Liver (tissue), 9 donors: ENCODE data around the gene FCRLA. TPM values are rescaled to one million over a fixed set of nuclear protein-coding genes. Genes with fewer than 3 reads are reported as not detected.

ENCODE experiments used
- DNase-seq: peaks from one replicate; pipeline ENCODE4 v3.0.0-alpha.2; 2017; ENCODE audit warnings: low spot score
- H3K27ac ChIP-seq, 2 donors: one replicate each; pipeline ENCODE4 v1.7.0; 2013; ENCODE audit warnings: inconsistent platforms in 2 of 2, low read length in 2 of 2, control low read depth in 1 of 2, low read depth in 1 of 2, mild to moderate bottlenecking in 1 of 2
- H3K27me3 ChIP-seq, 4 donors: one replicate each; pipeline versions ENCODE4 v1.6.1 to v1.7.0; 2013; ENCODE audit warnings: low read length in 3 of 4, inconsistent platforms in 1 of 4, mild to moderate bottlenecking in 1 of 4, moderate library complexity in 1 of 4; ENCODE audit not compliant: control insufficient read depth in 4 of 4, insufficient read depth in 4 of 4
- H3K36me3 ChIP-seq, 4 donors: one replicate each; pipeline versions ENCODE4 v1.6.1 to v1.7.0; 2013; ENCODE audit warnings: low read length in 3 of 4, mild to moderate bottlenecking in 3 of 4, low read depth in 1 of 4, moderate library complexity in 1 of 4; ENCODE audit not compliant: control insufficient read depth in 4 of 4, insufficient read depth in 3 of 4
- H3K4me1 ChIP-seq, 4 donors: one replicate each; pipeline versions ENCODE4 v1.6.1 to v1.7.0; 2013; ENCODE audit warnings: low read length in 3 of 4, mild to moderate bottlenecking in 3 of 4, moderate library complexity in 1 of 4; ENCODE audit not compliant: control insufficient read depth in 4 of 4, insufficient read depth in 4 of 4
- H3K4me3 ChIP-seq, 3 donors: one replicate each; pipeline versions ENCODE4 v1.6.1 to v1.7.0; 2013; ENCODE audit warnings: low read length in 3 of 3, control low read depth in 1 of 3, low read depth in 1 of 3, mild to moderate bottlenecking in 1 of 3
- H3K9ac ChIP-seq, 2 donors: one replicate each; pipeline ENCODE4 v1.7.0; 2013; ENCODE audit warnings: low read length in 2 of 2, mild to moderate bottlenecking in 2 of 2, moderate library complexity in 2 of 2, control low read depth in 1 of 2, low read depth in 1 of 2
- H3K9me3 ChIP-seq, 4 donors: one replicate each; pipeline versions ENCODE4 v1.6.1 to v1.7.0; 2013; ENCODE audit warnings: low read length in 3 of 4; ENCODE audit not compliant: control insufficient read depth in 4 of 4
- EGR1 ChIP-seq, 2 donors: IDR thresholded peaks; 2 replicates each; pipeline ENCODE4 v1.6.1; 2016 to 2018; ENCODE audit warnings: antibody characterized with exemption in 2 of 2, low read depth in 2 of 2
- FOXA1 ChIP-seq: IDR thresholded peaks from 2 replicates; pipeline ENCODE4 v1.6.1; 2016; ENCODE audit warnings: antibody characterized with exemption
- GABPA ChIP-seq, 2 donors: IDR thresholded peaks in 1 of 2; conservative IDR thresholded peaks in 1 of 2; 2 replicates each; pipeline ENCODE4 v1.6.1; 2016; ENCODE audit warnings: antibody characterized with exemption in 2 of 2, mild to moderate bottlenecking in 1 of 2, moderate library complexity in 1 of 2
- RXRA ChIP-seq, 2 donors: IDR thresholded peaks; 2 replicates each; pipeline ENCODE4 v1.6.1; 2017 to 2018; ENCODE audit warnings: antibody characterized with exemption in 2 of 2, mild to moderate bottlenecking in 1 of 2
- SP1 ChIP-seq: IDR thresholded peaks from 2 replicates; pipeline ENCODE4 v1.6.1; 2018; ENCODE audit warnings: antibody characterized with exemption, mild to moderate bottlenecking
- YY1 ChIP-seq: IDR thresholded peaks from 2 replicates; pipeline ENCODE4 v1.6.1; 2016; ENCODE audit warnings: antibody characterized with exemption, mild to moderate bottlenecking
- WGBS: extraction: QIAGEN DNeasy Blood & Tissue Kit; methylation state at CpG from one replicate; pipeline ENCODE4 v1.1.7; 2013; 5-methylcytosine and 5-hydroxymethylcytosine counted together
- polyA plus RNA-seq, 2 donors: library from polyadenylated mRNA; stranded (reverse) in 1 of 2; unstranded in 1 of 2; fragments of 200-250 nt in 1 of 2; fragments of >200 nt in 1 of 2; fragmentation: Nextera tagmentation in 1 of 2; extraction: Ambion mirVana in 1 of 2; gene quantifications; one replicate each; pipeline versions ENCODE4 v1.2.1 to v1.2.3, GENCODE V29; 2013 to 2015
- total RNA-seq, 2 donors: library from RNA; depleted of rRNA; stranded (reverse); fragments of >200 nt; gene quantifications; one replicate each; pipeline ENCODE4 v1.2.3, GENCODE V29; 2014
- TF ChIP-seq, protein P1 (sequence below): fragments of 150-350 bp; IDR thresholded peaks from 2 replicates; pipeline ENCODE4 v1.5.1; 2017; ENCODE audit warnings: improper control_type of control experiment, low read depth, low read length; ENCODE audit not compliant: missing input control
- TF ChIP-seq, protein P2 (sequence below): IDR thresholded peaks from 2 replicates; pipeline ENCODE4 v1.6.1; 2016; ENCODE audit warnings: antibody characterized with exemption
- TF ChIP-seq, protein P3 (sequence below): IDR thresholded peaks from 2 replicates; pipeline ENCODE4 v1.6.1; 2016; ENCODE audit warnings: antibody characterized with exemption, mild to moderate bottlenecking
- donor health status: healthy.
- donor health status: healthy.
- donor health status: healthy.
- donor health status: healthy.
- donor health status: healthy.

The FCRLA gene
- total and polyA plus RNA-seq, 4 donors, result 0.06 to 3.3 (median 0.29) TPM

DNA sequence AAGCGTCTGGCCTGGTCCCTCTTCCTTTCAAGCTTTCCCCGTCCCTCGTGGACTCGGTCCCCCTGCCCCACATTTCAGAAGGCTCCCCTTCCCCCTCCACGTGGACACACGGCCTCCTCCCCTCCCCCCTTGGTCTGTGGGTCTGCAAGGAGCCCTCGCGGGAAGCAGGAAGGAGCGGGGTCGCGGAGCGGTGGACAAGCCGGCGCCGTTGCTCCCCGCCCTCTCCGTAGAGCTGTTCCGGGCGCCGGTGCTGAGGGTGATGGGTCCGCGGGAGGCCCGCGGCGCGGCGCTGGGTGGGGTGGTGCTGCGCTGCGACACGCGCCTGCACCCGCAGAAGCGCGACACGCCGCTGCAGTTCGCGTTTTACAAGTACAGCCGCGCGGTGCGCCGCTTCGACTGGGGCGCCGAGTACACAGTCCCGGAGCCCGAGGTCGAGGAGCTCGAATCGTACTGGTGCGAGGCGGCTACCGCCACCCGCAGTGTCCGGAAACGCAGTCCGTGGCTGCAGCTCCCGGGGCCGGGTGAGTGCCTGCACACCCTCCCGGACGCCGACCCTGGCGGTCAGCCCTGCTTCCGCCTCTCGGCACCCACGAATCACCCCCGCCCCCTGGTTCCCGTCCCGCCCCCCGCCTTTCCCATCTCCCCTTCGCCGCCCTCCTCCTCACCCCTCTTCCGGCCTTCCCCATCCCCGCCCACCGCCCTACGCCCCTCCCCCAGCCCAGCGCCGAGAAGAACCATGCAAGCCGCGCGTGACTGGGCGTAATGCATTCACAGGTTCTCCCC lies 19.6 kb downstream of the FCRLA start:
- Histone ChIP-seq H3K4me1 (peaks cover 2 to 17% (median 9%) of the 10 kb centered on the region in 4 donors), H3K9ac (peak overlapping the region in 1 of 2 donors; percentile 87), H3K27me3 (no peaks in the 10 kb centered on the region), H3K4me3 (peak overlapping the region; percentile 63 to 75 (median 74)), H3K9me3 (no peaks in the 10 kb centered on the region), H3K27ac (peak overlapping the region; percentile 88 to 92), H3K36me3 (no peaks in the 10 kb centered on the region)
- TF ChIP-seq, protein P1, sequence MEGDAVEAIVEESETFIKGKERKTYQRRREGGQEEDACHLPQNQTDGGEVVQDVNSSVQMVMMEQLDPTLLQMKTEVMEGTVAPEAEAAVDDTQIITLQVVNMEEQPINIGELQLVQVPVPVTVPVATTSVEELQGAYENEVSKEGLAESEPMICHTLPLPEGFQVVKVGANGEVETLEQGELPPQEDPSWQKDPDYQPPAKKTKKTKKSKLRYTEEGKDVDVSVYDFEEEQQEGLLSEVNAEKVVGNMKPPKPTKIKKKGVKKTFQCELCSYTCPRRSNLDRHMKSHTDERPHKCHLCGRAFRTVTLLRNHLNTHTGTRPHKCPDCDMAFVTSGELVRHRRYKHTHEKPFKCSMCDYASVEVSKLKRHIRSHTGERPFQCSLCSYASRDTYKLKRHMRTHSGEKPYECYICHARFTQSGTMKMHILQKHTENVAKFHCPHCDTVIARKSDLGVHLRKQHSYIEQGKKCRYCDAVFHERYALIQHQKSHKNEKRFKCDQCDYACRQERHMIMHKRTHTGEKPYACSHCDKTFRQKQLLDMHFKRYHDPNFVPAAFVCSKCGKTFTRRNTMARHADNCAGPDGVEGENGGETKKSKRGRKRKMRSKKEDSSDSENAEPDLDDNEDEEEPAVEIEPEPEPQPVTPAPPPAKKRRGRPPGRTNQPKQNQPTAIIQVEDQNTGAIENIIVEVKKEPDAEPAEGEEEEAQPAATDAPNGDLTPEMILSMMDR, result peak; percentile 7
- TF ChIP-seq EGR1 (IDR thresholded peaks at IDR 0.05; ENCODE audit: low read depth in 2 of 2) (peak in 1 of 2 donors; percentile 16), GABPA (IDR thresholded peaks at IDR 0.05 in 1 of 2, conservative IDR thresholded peaks at IDR 0.05 in 1 of 2) (peak in 1 of 2 donors; percentile 31), RXRA (IDR thresholded peaks at IDR 0.05) (peak; percentile 20 to 41)
- TF ChIP-seq, protein P2, sequence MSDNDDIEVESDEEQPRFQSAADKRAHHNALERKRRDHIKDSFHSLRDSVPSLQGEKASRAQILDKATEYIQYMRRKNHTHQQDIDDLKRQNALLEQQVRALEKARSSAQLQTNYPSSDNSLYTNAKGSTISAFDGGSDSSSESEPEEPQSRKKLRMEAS, result peak; percentile 48
- TF ChIP-seq, protein P3, sequence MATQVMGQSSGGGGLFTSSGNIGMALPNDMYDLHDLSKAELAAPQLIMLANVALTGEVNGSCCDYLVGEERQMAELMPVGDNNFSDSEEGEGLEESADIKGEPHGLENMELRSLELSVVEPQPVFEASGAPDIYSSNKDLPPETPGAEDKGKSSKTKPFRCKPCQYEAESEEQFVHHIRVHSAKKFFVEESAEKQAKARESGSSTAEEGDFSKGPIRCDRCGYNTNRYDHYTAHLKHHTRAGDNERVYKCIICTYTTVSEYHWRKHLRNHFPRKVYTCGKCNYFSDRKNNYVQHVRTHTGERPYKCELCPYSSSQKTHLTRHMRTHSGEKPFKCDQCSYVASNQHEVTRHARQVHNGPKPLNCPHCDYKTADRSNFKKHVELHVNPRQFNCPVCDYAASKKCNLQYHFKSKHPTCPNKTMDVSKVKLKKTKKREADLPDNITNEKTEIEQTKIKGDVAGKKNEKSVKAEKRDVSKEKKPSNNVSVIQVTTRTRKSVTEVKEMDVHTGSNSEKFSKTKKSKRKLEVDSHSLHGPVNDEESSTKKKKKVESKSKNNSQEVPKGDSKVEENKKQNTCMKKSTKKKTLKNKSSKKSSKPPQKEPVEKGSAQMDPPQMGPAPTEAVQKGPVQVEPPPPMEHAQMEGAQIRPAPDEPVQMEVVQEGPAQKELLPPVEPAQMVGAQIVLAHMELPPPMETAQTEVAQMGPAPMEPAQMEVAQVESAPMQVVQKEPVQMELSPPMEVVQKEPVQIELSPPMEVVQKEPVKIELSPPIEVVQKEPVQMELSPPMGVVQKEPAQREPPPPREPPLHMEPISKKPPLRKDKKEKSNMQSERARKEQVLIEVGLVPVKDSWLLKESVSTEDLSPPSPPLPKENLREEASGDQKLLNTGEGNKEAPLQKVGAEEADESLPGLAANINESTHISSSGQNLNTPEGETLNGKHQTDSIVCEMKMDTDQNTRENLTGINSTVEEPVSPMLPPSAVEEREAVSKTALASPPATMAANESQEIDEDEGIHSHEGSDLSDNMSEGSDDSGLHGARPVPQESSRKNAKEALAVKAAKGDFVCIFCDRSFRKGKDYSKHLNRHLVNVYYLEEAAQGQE, result no peak
- peak; percentile 90 for DNase-seq
- under 1% methylated on average over 83 of the region's 83 CpGs for WGBS

DNA sequence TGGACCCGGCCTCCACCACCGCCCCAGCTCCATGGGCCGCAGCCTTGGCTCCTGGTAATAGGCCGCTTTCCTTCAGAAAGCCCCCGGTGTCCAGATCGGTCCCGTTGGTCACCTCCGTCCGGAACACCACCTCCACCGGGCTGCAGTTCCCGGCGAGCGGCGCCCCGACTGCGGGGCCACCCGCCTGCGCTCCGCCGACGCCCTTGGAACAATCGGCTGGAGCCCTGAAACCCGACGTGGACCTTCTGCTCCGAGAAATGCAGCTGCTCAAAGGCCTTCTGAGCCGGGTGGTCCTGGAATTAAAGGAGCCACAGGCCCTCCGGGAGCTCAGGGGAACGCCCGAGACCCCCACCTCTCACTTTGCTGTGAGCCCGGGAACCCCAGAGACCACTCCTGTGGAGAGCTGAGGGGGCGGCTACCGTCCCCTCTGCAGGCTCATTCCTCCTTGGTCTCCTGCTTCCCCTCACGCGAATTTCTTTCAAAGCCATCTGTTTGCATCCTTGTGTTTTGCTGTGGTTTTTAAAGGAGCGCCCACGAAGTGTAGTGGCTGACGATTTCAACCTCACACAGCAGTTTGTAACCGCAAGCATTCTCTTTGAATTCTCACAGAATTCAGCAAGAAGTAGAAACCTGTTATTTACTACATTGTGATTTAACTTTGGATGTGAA lies 20.4 kb downstream of the FCRLA start:
- H3K27me3 ChIP-seq, result no peaks in the 10 kb centered on the region
- no peaks in the 10 kb centered on the region for H3K36me3 ChIP-seq
- H3K27ac ChIP-seq, result peak overlapping the region; percentile 87 to 92

More for the DNA sequence above, 20.4 kb downstream of the FCRLA start:
- WGBS, result 2% methylated on average over 38 of the region's 38 CpGs
- Histone ChIP-seq H3K9ac (peak overlapping the region; percentile 61 to 87), H3K4me3 (peak overlapping the region; percentile 39 to 67 (median 63)), H3K9me3 (no peaks in the 10 kb centered on the region), H3K4me1 (peaks cover 2 to 17% (median 9%) of the 10 kb centered on the region in 4 donors)
- TF ChIP-seq, protein P1, result no peak
- TF ChIP-seq FOXA1 (no peak), SP1 (peak; percentile 3), YY1 (peak; percentile 30)
- DNase-seq, result no peak
